GM13977 (cell line): ENCODE results near the gene MBTD1.
"Not testable (repeated sequence)": the region's sequence is repeated elsewhere in the genome, so short reads cannot be mapped to it uniquely, and the experiment has no call there.

ENCODE experiments used
- DNase-seq: peaks from one replicate; pipeline ENCODE4 v3.0.0; 2012; ENCODE audit warnings: low spot score
- in situ Hi-C: fragments of 300-500 bp; cut with MboI; formaldehyde crosslinking; loops from one replicate; pipeline ENCODE4 v1.12.0; 2022; ENCODE audit warnings: low sequenced_read_pairs, low pct_unique_long_range_greater_than_20kb, mixed read lengths, inconsistent platforms; ENCODE audit not compliant: unreplicated experiment
- TF ChIP-seq, protein P1 (sequence below): IDR thresholded peaks from 2 replicates; pipeline ENCODE4 v1.5.1; 2012; ENCODE audit warnings: mild to moderate bottlenecking, control low read depth; ENCODE audit not compliant: insufficient read depth; ENCODE audit errors: extremely low read depth, missing control alignments

MBTD1 gene

DNA sequence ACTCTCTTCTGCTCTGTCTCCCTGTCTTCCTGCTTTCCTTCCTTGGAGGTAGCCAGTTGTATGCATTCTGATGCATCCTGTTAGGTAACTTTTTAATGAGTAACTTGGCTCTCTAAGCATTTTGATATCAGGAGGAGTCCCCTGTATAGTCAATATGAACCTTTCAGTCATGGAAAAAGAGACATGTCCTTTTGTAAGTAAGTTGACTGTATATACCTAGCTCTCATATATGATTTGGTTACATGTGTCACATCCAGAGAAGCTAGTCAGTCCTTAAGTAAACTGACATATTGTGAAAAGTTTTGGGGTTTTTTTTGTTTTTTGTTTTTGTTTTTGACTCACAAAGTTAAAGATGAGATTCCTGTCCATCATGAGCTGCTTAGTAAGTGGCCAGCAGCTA lies 19.3 kb upstream of the MBTD1 start:
- no peak for DNase-seq
- TF ChIP-seq, protein P1, sequence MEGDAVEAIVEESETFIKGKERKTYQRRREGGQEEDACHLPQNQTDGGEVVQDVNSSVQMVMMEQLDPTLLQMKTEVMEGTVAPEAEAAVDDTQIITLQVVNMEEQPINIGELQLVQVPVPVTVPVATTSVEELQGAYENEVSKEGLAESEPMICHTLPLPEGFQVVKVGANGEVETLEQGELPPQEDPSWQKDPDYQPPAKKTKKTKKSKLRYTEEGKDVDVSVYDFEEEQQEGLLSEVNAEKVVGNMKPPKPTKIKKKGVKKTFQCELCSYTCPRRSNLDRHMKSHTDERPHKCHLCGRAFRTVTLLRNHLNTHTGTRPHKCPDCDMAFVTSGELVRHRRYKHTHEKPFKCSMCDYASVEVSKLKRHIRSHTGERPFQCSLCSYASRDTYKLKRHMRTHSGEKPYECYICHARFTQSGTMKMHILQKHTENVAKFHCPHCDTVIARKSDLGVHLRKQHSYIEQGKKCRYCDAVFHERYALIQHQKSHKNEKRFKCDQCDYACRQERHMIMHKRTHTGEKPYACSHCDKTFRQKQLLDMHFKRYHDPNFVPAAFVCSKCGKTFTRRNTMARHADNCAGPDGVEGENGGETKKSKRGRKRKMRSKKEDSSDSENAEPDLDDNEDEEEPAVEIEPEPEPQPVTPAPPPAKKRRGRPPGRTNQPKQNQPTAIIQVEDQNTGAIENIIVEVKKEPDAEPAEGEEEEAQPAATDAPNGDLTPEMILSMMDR: no peak
- in situ Hi-C loops: no loop called here

DNA sequence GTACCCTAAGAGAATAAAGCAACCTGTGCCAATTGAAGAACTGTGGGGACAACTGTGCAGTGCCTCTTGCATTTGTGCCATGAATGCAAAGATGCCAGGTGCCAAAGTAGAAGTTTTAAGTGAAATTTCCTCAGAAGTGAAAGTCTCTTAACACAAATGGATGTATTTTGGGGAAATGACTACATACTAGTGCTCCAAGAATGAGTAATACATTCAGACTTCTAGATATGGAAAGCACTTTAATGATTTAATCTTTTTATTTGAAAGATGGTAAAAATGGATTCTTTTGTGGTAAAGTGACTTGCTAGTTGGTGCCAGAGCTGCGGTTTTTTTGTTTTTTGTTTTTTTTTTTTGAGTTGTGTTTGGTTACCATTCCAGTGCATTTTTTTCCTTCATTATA lies 15.5 kb upstream of the MBTD1 start:
- TF ChIP-seq, protein P1: no peak
- no peak for DNase-seq
- in situ Hi-C loops: no loop called here

DNA sequence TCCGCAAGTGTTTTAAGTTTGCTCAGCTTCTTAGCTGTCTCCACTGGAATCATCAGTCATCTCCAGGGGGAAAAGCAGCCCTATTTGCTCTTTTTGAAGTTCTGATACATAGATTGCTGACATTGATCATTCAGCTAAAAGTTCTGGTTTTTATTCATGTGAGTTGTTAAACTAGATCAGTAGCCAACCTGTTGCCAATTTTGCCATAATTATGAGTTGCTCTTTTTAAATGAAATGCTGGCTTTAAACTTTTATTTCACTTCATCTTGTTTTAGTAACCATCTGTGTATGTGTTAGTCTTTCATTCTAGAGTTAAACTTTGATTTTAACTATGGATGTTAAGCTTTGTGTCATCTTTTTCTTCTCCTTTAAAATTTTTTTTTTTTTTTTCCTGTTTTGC lies 13.0 kb upstream of the MBTD1 start:
- TF ChIP-seq, protein P1: no peak
- in situ Hi-C loops: no loop called here
- no peak for DNase-seq

DNA sequence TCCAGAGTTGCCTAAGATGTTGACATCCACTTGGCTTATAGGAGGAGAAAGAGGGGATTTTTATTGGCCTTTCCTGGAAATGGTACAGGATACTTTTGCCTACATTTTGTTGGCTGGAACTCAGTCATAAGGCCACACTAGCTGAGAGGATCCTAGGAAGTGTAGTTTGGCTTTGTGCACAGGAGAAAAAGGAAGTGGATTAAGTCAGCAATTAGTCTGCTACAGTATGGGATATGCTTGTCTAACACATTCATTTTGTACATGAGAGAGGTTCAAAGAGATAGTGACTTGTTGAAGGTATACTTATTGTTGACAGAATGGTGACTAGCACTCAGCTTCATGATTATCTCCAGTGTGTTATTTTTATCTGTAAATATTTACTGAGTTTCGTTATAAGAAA lies 10.8 kb upstream of the MBTD1 start:
- no peak for DNase-seq
- TF ChIP-seq, protein P1: no peak
- in situ Hi-C loops: no loop called here

DNA sequence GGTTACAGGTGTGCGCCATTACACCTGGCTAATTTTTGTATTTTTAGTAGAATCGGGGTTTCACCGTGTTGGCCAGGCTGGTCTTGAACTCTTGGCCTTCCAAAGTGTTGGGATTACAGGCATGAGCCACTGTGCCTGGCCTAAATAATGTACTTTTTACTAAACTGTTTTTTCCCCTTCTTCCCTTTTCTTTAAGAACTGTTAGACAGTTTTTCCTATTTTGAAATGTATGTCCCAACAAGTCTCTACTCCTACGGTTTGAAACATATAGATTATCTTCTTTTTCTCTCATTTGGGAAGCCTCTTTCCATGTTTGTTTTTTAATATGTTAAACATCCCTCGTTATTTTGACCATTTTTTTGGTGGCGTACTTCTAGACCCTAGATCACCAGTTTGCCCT lies 10.1 kb upstream of the MBTD1 start:
- TF ChIP-seq, protein P1: no peak
- DNase-seq: no peak
- in situ Hi-C loops: no loop called here

DNA sequence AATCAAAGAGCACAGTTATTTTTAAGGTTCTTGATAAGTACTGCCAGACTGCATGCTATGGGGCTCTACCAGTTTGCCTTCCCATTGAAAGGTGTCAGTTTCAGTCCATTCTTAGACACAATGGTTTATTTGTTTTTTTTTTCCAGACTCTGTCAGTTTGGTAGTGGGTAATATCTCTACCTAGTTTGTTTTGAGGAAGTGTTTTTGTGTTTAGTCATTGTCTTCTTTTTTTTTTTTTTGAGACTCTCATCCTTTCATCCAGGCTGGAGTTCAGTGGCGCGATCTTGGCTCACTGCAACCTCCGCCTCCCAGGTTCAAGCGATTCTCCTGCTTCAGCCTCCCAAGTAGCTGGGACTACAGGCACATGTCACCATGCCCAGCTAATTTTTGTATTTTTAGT lies 4.6 kb upstream of the MBTD1 start:
- in situ Hi-C loops: not testable (repeated sequence)
- DNase-seq: peak; percentile 7

DNA sequence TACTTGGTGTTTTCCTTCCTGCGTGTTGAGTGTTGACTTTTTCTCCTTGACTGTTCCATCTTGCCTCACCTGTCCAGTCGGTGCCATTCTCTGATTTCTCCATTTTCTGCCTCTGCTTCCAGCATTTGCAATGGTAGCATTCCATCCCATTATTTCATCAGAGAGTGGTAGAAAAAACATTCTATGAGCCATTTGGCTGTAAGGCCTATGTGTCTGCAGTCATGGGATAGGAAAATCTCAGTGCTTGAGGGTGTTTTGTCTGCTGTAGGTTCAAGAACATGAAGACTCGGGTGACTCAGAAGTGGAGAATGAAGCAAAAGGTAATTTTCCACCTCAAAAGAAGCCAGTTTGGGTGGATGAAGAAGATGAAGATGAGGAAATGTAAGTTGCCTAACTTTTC lies 3.2 kb upstream of the MBTD1 start:
- TF ChIP-seq, protein P1: no peak

More for the DNA sequence above, 3.2 kb upstream of the MBTD1 start:
- in situ Hi-C loops: no loop called here
- no peak for DNase-seq
